ENCODE results near the gene UGT1A6. TPM values are rescaled to one million over a fixed set of nuclear protein-coding genes. Genes with fewer than 3 reads are reported as not detected.
"Not testable (repeated sequence)": the region's sequence is repeated elsewhere in the genome, so short reads cannot be mapped to it uniquely, and the experiment has no call there.

UGT1A6 gene
- polyA plus RNA-seq, 6 donors from 2014 or later, result not detected

- Mint-ChIP-seq H3K36me3 (no peaks in the 10 kb centered on the region), H3K27ac (peak overlapping the region in 1 of 6 donors; percentile 30), H3K4me1 (peaks cover 5 to 8% (median 6%) of the 10 kb centered on the region in 3 donors), H3K4me3 (no peak overlapping the region), H3K9me3 (peaks cover 0 to under 1% (median 0%) of the 10 kb centered on the region in 7 donors), H3K27me3 (peaks cover 4 to 20% (median 8%) of the 10 kb centered on the region in 3 donors)
- ATAC-seq (ENCODE audit: low read depth in 2 of 2), result no peak
- DNase-seq, result no peak
Observed at GRCh38 chr2:233690444-233690843, 2.2 kb upstream of the UGT1A6 start.

DNA sequence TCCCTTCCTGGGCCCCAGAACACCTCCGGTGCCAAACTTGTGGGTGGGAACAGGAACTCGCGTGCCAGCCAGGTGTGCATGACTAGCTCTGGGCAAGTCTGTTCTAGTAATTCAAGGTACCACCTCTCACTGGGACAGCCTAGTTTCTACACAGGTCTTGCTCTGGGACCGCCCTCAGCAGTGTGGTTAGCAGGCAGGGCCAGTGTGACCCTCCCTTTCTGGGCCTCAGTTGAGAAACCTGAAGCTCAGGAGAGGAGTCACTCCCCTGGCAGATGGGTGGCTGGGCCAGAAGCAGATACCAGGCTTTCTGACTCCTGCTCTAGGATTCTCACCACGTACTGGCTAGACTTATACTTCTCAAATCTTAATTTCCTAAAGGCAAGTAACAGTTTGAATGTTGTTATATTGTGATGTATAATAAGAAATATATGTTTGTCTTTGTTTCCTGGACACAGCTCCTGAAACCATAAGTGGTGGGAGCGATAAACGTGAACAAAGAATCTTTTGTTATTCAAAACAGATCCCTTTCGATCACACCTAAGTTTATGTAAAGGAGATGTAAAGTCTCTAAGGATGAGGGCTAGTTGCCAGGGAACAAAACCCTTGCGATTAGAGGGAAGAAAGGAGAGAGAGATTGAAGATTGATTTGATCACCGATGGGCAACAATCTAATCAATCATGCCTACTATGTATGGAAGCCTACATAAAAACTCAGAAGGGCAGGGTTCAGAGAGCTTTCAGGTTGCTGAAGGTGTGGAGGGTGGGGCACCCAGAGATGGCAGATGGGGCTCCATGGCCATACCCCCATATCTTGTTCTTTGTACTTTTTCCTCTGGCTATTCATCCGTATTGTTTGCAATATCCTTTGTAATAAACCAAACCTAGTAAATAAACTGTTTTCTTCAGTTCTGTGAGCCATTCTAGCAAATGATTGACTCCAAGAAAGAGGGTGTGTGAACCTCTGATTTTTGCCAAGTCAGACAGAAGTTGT lies 952 bp upstream of the UGT1A6 start:
- H3K27ac Mint-ChIP-seq, result peak overlapping the region in 2 of 6 donors; percentile 21 to 31
- DNase-seq, result no peak
- H3K27me3 Mint-ChIP-seq, result peaks cover 4 to 16% (median 8%) of the 10 kb centered on the region in 3 donors
- peaks cover 5 to 8% (median 6%) of the 10 kb centered on the region in 3 donors for H3K4me1 Mint-ChIP-seq
- ATAC-seq (ENCODE audit: low read depth in 2 of 2), result no peak
- no peaks in the 10 kb centered on the region for H3K36me3 Mint-ChIP-seq
- peaks cover 0 to 3% (median 0%) of the 10 kb centered on the region in 7 donors for H3K9me3 Mint-ChIP-seq
- no peak overlapping the region for H3K4me3 Mint-ChIP-seq

DNA sequence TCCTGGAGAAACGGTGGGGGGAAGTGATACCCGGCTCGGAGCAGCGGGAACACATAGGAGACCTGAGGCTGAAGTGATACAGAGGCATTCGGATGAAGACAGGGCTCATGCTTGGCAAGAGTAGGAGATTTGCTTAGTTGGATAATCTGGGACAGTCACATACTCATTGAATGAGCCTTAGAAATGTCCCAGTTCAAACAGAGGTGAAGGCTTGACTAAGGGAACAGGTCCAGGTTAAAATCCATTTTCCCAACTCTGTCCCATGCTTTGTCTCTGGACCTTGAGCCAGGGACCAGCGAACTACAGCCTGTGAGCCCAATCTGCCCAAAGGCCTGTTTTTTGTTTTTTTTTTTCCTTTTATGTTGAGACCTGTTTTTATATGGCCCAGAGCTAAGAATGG lies 1.3 kb downstream of the UGT1A6 start:
- DNase-seq (no peak), ATAC-seq (ENCODE audit: low read depth in 2 of 2) (no peak)
- peak overlapping the region in 2 of 6 donors; percentile 11 to 69 for H3K27ac Mint-ChIP-seq
- H3K36me3 Mint-ChIP-seq, result no peaks in the 10 kb centered on the region
- peaks cover 4 to 5% (median 5%) of the 10 kb centered on the region in 3 donors for H3K4me1 Mint-ChIP-seq
- H3K9me3 Mint-ChIP-seq, result peaks cover 0 to 3% (median 0%) of the 10 kb centered on the region in 7 donors
- H3K27me3 Mint-ChIP-seq, result peaks cover 3 to 17% (median 3%) of the 10 kb centered on the region in 3 donors
- H3K4me3 Mint-ChIP-seq, result no peak overlapping the region

DNA sequence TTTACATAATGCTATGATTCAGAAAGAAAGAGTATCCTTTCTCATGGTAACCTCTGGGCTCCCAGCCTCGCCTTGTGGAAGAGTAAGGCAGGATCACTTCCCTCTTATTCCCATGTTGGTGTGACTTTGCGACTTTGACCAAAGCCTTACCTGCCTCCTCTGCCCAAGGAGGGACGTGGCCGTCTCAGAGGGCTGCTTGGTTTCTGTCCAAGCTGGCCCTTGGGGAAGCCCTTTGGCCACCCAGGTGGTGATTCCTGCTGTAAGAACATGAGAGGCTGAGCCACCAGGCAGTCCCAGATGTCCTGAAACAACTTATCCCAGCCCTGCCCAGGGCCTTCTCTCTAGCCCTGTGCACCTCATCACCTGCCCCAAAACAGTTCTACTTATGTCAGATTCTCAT lies 6.0 kb downstream of the UGT1A6 start:
- H3K4me3 Mint-ChIP-seq, result no peak overlapping the region
- peaks cover 0 to 5% (median 0%) of the 10 kb centered on the region in 7 donors for H3K9me3 Mint-ChIP-seq
- H3K27me3 Mint-ChIP-seq, result peaks cover 0 to 19% (median 9%) of the 10 kb centered on the region in 3 donors
- peak overlapping the region in 1 of 6 donors; percentile 80 for H3K27ac Mint-ChIP-seq
- H3K36me3 Mint-ChIP-seq, result no peaks in the 10 kb centered on the region
- H3K4me1 Mint-ChIP-seq, result no peaks in the 10 kb centered on the region
- ATAC-seq (ENCODE audit: low read depth in 2 of 2), result no peak
- DNase-seq, result no peak

- H3K9me3 Mint-ChIP-seq, result peaks cover 0 to 8% (median 5%) of the 10 kb centered on the region in 7 donors
- no peak for ATAC-seq (ENCODE audit: low read depth in 2 of 2)
- H3K4me1 Mint-ChIP-seq, result no peaks in the 10 kb centered on the region
- peaks cover 0 to 24% (median 9%) of the 10 kb centered on the region in 3 donors for H3K27me3 Mint-ChIP-seq
- no peak overlapping the region for H3K27ac Mint-ChIP-seq
- H3K4me3 Mint-ChIP-seq, result no peak overlapping the region
- no peaks in the 10 kb centered on the region for H3K36me3 Mint-ChIP-seq
- DNase-seq, result no peak
Observed at GRCh38 chr2:233699424-233700027, 6.8 kb downstream of the UGT1A6 start.

DNA sequence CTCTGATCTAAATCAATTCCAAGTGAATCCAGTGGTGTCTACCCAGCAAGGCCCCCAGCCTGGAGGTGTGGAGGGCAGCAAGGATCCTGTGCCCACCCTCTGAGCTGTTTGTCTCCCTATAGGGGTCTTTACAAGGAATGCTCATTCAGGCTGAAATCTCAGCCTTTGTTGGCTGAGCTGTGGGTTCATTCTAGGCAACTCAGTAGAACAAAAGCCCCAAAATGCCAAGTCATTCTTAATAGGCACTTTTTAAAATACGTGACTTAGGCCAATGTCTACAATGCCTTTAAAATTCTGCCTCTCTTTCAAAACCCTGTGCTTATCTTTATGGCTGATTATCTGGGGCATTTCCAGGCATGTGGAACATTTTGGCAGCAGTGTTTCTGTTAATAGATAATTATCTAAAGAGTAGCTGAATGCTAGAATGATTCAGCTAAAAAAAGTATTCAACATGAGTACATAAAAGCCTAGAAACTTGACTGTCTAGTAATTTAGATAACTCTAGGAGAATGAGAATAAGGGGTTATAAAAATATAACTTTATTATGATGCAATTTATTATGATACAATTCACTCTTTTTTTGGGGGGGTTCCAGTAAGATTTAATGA lies 7.4 kb downstream of the UGT1A6 start:
- ATAC-seq (ENCODE audit: low read depth in 2 of 2), result no peak
- Mint-ChIP-seq H3K27me3 (peaks cover 0 to 24% (median 12%) of the 10 kb centered on the region in 3 donors), H3K9me3 (peaks cover 0 to 8% (median 5%) of the 10 kb centered on the region in 7 donors)

DNA sequence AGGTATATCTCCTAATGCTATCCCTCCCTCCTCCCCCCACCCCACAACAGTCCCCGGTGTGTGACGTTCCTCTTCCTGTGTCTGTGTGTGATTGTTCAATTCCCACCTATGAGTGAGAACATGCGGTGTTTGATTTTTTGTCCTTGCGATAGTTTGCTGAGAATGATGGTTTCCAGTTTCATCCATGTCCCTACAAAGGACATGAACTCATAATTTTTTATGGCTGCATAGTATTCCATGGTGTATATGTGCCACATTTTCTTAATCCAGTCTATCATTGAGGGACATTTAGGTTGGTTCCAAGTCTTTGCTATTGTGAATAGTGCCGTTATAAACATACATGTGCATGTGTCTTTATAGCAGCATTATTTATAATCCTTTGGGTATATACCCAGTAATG lies 8.2 kb downstream of the UGT1A6 start:
- not testable (repeated sequence) for ATAC-seq (ENCODE audit: low read depth in 2 of 2); H3K36me3 Mint-ChIP-seq

More for the DNA sequence above, 7.4 kb downstream of the UGT1A6 start:
- H3K4me3 Mint-ChIP-seq, result no peak overlapping the region
- H3K4me1 Mint-ChIP-seq, result no peaks in the 10 kb centered on the region
- H3K27ac Mint-ChIP-seq, result no peak overlapping the region
- no peaks in the 10 kb centered on the region for H3K36me3 Mint-ChIP-seq
- DNase-seq, result no peak

DNA sequence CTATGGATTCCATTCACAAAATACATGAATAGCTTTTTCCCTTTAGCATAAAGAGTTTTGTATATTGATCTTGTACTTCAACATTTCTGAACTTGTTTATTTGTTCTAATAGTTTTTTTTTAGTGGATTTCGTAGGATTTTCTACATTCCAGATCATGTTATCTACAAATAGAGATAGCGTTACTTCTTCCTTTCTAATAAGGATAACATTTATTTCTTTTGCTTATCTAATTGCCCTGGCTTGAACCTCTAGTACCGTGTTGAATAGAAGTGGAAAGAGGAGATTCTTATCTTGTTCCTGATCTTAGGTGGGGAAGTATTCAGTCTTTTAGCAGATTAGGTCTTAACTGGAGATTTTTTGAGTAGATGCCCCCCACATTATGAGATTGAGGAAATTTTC lies 9.5 kb downstream of the UGT1A6 start:
- Mint-ChIP-seq H3K27ac (no peak overlapping the region), H3K4me3 (no peak overlapping the region)

More for the DNA sequence above, 8.2 kb downstream of the UGT1A6 start:
- peaks cover 0 to 24% (median 17%) of the 10 kb centered on the region in 3 donors for H3K27me3 Mint-ChIP-seq
- not testable (repeated sequence) for H3K4me3 Mint-ChIP-seq, DNase-seq, H3K9me3 Mint-ChIP-seq, H3K27ac Mint-ChIP-seq, H3K4me1 Mint-ChIP-seq

GRCh38 chr2:233705911-233706506 lies 13.3 kb downstream of the UGT1A6 start:
- H3K4me3 Mint-ChIP-seq, result no peak overlapping the region
- DNase-seq, result no peak
- ATAC-seq (ENCODE audit: low read depth in 2 of 2), result no peak
- H3K9me3 Mint-ChIP-seq, result peaks cover 0 to 8% (median 3%) of the 10 kb centered on the region in 7 donors
- H3K27me3 Mint-ChIP-seq, result peaks cover 5 to 19% (median 8%) of the 10 kb centered on the region in 3 donors
- no peak overlapping the region for H3K27ac Mint-ChIP-seq
- H3K4me1 Mint-ChIP-seq, result peaks cover 0 to under 1% (median 0%) of the 10 kb centered on the region in 3 donors
- no peaks in the 10 kb centered on the region for H3K36me3 Mint-ChIP-seq

More for the DNA sequence above, 9.5 kb downstream of the UGT1A6 start:
- no peaks in the 10 kb centered on the region for H3K36me3 Mint-ChIP-seq
- DNase-seq, result no peak
- peaks cover 0 to 8% (median 3%) of the 10 kb centered on the region in 7 donors for H3K9me3 Mint-ChIP-seq
- ATAC-seq (ENCODE audit: low read depth in 2 of 2), result no peak
- no peaks in the 10 kb centered on the region for H3K4me1 Mint-ChIP-seq
- peaks cover 0 to 27% (median 17%) of the 10 kb centered on the region in 3 donors for H3K27me3 Mint-ChIP-seq

DNA sequence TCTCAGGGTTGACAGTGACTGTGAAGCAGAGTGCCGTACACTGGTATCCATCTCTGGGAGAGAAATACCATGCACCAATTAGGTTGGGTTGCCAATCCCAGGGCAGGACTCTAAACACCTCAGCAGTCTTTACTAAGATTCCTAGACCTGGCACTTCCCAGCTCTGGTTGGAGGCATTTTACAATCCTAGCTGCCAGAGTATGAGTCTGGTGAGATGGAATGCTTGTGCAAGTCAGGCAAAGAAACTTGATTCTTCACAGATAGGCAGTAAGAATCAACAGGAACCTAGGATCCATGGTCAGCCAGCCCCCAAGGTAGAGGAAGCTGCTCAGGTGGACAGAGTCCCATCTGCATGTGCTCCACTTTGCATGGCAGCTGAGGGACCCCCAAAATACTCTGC lies 14.0 kb downstream of the UGT1A6 start:
- H3K9me3 Mint-ChIP-seq, result peaks cover 0 to 8% (median 3%) of the 10 kb centered on the region in 7 donors
- no peak for ATAC-seq (ENCODE audit: low read depth in 2 of 2)
- peaks cover 5 to 6% (median 6%) of the 10 kb centered on the region in 3 donors for H3K4me1 Mint-ChIP-seq
- no peak overlapping the region for H3K27ac Mint-ChIP-seq
- DNase-seq, result no peak
- H3K36me3 Mint-ChIP-seq, result no peaks in the 10 kb centered on the region
- H3K4me3 Mint-ChIP-seq, result no peak overlapping the region
- H3K27me3 Mint-ChIP-seq, result peaks cover 8 to 19% (median 10%) of the 10 kb centered on the region in 3 donors

DNA sequence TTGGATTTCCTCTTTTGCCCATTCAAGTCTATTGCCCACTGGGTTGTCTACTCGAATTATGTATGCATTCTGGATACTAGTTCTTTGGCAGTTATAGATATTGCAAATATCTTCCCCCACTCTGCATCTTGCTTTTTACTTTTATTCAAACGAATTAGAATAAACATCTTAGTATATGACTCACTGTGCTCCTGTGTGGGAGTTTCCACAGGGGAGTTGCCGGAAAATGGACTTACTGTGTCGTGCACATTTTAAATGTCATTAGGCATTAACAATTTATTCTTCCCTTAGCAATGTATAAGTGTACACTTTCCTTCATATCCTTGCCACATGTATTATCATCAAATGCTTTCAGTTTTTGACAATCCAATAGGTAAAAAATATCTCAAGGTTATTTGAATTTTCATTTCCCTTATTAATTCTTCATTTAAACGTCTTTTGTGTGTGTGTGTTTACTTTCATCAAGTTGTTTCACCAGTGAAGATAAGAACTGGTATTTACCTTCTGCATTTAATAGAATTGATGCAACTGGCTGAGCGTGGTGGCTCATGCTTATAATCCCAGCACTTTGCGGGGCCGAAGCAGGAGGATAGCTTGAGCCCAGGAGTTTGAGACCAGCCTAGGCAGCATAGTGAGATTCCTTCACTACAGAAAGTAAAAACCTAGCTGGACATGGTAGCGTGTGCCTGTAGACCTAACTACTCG lies 15.4 kb downstream of the UGT1A6 start:
- DNase-seq (no peak), ATAC-seq (ENCODE audit: low read depth in 2 of 2) (no peak)
- peaks cover 8 to 24% (median 10%) of the 10 kb centered on the region in 3 donors for H3K27me3 Mint-ChIP-seq
- peaks cover 5 to 7% (median 6%) of the 10 kb centered on the region in 3 donors for H3K4me1 Mint-ChIP-seq
- no peaks in the 10 kb centered on the region for H3K36me3 Mint-ChIP-seq
- H3K27ac Mint-ChIP-seq, result no peak overlapping the region
- H3K4me3 Mint-ChIP-seq, result peak overlapping the region in 1 of 8 donors; percentile 16
- peaks cover 0 to 8% (median 3%) of the 10 kb centered on the region in 7 donors for H3K9me3 Mint-ChIP-seq

- H3K9me3 Mint-ChIP-seq, result peaks cover 0 to 4% (median 3%) of the 10 kb centered on the region in 7 donors
Observed at GRCh38 chr2:233708942-233709341, 16.3 kb downstream of the UGT1A6 start.

More at GRCh38 chr2:233708942-233709341, 16.3 kb downstream of the UGT1A6 start:
- ATAC-seq (ENCODE audit: low read depth in 2 of 2) (no peak), DNase-seq (no peak)
- Mint-ChIP-seq H3K4me1 (peaks cover 5 to 7% (median 6%) of the 10 kb centered on the region in 3 donors), H3K4me3 (no peak overlapping the region), H3K27ac (no peak overlapping the region), H3K27me3 (peaks cover 12 to 23% (median 13%) of the 10 kb centered on the region in 3 donors), H3K36me3 (no peaks in the 10 kb centered on the region)

Data from naive B cell (primary cell).